Testis (tissue), 2 donors: ENCODE measurements around the gene TUBE1.

ENCODE experiments used
- CTCF ChIP-seq, 3 experiments: fragments of 450-650 bp in 2 of 3; fragments of 200-600 bp in 1 of 3; sonication (generic) in 1 of 3; IDR thresholded peaks; one replicate each; pipeline ENCODE4 v1.5.1; 2016 to 2019; ENCODE audit warnings: antibody characterized with exemption in 3 of 3, mild to moderate bottlenecking in 2 of 3, moderate library complexity in 1 of 3
- POLR2A ChIP-seq: fragments of 450-650 bp; IDR thresholded peaks from one replicate; pipeline ENCODE4 v1.6.1; 2017; ENCODE audit warnings: antibody characterized with exemption, mild to moderate bottlenecking, moderate library complexity

- TF ChIP-seq CTCF (IDR thresholded peaks at IDR 0.05) (no peak), POLR2A (no peak)
Observed at GRCh38 chr6:112116221-112116620, 28.9 kb upstream of the TUBE1 start.
